Activated effector memory CD4-positive, alpha-beta T cell treated with anti-CD3 and anti-CD28 coated beads, Interleukin-2, amount 50 U/mL, for 16 hours (primary cell): ENCODE results near the gene MAST4.
"Not testable (repeated sequence)": the region's sequence is repeated elsewhere in the genome, so short reads cannot be mapped to it uniquely, and the experiment has no call there.

Experiments used
- DNase-seq: peaks from one replicate; pipeline ENCODE4 v3.0.0-alpha.2; 2020

The MAST4 gene

GRCh38 chr5:67146981-67147380 lies 550.8 kb downstream of the MAST4 start:
- no peak for DNase-seq

DNA sequence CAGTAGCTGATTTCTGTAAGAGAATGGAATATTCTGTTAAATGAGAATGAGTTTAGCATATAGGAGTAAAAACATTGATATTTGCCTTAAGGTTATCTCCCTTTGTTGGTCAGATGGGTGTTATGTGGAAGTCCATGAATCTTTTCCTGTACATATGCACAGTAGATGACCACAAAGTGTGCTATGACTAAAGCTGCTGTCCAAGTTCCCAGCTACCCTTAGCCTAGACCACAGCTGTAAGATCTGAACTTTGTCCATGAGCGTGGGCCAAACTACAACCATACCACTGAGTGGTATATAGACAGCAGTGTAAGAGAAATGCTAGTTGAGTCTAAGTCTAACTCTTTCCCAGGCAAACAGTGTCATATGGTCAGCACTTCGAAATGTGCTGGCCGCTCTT lies 551.6 kb downstream of the MAST4 start:
- DNase-seq, result no peak

GRCh38 chr5:67149057-67149950 lies 553.1 kb downstream of the MAST4 start:
- DNase-seq, result no peak

DNA sequence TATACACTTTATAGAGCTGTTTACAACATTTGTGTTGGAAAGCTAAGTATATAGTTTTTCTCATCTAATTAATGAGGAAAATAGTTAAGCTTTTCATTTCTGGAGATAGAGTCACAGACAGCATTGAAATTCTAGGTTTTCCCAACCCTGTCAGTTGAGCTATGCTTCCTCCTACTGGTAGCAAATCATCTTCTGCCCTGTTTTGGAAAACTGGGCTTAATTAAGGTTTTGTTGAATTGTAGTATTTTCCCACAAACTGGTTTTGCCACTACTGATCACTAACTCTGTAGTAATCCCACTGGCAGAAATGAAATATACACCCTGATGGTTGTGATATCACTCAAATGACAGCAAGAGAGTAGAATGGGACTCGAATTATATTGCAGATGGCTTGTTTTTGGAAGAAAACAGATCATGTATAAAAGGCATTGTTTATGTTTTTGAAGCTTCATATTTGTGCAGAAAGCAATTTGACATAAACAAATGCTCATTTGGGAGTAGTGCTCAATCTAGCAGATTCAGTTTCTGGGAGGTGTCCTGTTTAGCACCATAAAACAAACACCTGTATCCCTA lies 553.8 kb downstream of the MAST4 start:
- DNase-seq, result no peak

GRCh38 chr5:67152400-67152799 lies 556.2 kb downstream of the MAST4 start:
- no peak for DNase-seq

DNA sequence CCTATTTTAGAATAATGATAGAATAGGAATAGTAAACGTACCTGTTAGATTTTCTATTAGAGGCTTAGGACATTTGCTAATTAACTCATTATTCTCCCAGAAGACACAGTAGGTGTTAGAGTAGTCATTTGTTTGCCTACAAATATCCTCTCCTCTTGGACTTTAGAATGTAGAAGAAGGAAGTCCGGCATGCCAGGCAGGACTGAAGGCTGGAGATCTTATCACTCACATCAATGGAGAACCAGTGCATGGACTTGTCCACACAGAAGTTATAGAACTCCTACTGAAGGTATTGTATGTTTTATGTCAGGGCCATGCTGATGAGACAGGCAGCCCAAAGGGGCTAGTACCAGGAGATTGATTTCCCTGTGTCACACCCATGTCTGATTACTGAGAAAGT lies 557.1 kb downstream of the MAST4 start:
- no peak for DNase-seq

- no peak for DNase-seq
These were observed 558.5 kb downstream of the MAST4 start for GRCh38 chr5:67154556-67155206.

- DNase-seq, result peak; percentile 82
These were observed 560.9 kb downstream of the MAST4 start for GRCh38 chr5:67156976-67157583.

DNA sequence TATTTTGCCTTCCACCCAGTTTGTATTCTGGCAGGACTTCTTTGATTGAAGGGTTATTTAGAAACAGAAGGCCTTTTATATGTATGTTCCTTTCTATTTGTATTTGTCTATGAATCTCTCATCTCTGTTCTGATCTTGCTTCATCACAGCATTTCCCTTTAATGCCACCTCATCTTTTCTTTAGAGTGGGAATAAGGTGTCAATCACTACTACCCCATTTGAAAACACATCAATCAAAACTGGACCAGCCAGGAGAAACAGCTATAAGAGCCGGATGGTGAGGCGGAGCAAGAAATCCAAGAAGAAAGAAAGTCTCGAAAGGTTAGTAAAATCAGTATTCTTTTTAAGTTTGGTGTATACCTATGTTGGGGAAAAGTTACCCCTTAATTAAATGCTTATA lies 564.1 kb downstream of the MAST4 start:
- DNase-seq, result no peak

DNA sequence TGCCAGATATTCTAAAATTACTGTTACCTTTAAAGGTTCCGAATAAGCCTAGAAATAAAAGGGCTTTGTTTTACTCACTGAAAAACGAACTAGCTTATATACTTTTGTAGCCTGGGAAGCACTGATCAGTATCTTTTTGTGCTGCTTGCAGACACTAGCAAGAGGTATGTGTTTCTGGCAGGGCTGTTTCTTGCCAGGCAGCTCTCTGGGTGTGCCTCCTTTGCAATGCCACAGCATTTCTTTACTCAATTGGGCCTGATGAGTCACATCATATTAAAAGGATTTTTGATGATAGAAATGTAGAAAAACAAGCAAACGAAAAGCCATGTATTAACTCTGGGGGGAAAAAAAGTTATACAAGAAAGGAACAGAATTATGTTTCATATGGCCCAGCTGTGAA lies 564.8 kb downstream of the MAST4 start:
- DNase-seq, result peak; percentile 72

GRCh38 chr5:67161767-67162166 lies 565.6 kb downstream of the MAST4 start:
- DNase-seq, result no peak

DNA sequence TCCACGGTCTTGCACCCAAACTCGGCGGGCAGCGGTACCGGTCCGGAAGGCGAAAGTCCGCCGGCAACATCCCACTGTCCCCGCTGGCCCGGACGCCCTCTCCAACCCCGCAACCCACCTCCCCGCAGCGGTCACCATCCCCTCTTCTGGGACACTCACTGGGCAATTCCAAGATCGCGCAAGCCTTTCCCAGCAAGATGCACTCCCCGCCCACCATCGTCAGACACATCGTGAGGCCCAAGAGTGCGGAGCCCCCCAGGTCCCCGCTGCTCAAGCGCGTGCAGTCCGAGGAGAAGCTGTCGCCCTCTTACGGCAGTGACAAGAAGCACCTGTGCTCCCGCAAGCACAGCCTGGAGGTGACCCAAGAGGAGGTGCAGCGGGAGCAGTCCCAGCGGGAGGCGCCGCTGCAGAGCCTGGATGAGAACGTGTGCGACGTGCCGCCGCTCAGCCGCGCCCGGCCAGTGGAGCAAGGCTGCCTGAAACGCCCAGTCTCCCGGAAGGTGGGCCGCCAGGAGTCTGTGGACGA lies 567.1 kb downstream of the MAST4 start:
- DNase-seq, result no peak

DNA sequence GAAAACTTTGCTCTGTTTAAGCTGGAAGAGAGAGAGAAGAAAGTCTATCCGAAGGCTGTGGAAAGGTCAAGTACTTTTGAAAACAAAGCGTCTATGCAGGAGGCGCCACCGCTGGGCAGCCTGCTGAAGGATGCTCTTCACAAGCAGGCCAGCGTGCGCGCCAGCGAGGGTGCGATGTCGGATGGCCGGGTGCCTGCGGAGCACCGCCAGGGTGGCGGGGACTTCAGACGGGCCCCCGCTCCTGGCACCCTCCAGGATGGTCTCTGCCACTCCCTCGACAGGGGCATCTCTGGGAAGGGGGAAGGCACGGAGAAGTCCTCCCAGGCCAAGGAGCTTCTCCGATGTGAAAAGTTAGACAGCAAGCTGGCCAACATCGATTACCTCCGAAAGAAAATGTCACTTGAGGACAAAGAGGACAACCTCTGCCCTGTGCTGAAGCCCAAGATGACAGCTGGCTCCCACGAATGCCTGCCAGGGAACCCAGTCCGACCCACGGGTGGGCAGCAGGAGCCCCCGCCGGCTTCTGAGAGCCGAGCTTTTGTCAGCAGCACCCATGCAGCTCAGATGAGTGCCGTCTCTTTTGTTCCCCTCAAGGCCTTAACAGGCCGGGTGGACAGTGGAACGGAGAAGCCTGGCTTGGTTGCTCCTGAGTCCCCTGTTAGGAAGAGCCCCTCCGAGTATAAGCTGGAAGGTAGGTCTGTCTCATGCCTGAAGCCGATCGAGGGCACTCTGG lies 567.8 kb downstream of the MAST4 start:
- DNase-seq, result no peak

- DNase-seq, result no peak
These were observed 568.8 kb downstream of the MAST4 start for GRCh38 chr5:67164856-67165525.

DNA sequence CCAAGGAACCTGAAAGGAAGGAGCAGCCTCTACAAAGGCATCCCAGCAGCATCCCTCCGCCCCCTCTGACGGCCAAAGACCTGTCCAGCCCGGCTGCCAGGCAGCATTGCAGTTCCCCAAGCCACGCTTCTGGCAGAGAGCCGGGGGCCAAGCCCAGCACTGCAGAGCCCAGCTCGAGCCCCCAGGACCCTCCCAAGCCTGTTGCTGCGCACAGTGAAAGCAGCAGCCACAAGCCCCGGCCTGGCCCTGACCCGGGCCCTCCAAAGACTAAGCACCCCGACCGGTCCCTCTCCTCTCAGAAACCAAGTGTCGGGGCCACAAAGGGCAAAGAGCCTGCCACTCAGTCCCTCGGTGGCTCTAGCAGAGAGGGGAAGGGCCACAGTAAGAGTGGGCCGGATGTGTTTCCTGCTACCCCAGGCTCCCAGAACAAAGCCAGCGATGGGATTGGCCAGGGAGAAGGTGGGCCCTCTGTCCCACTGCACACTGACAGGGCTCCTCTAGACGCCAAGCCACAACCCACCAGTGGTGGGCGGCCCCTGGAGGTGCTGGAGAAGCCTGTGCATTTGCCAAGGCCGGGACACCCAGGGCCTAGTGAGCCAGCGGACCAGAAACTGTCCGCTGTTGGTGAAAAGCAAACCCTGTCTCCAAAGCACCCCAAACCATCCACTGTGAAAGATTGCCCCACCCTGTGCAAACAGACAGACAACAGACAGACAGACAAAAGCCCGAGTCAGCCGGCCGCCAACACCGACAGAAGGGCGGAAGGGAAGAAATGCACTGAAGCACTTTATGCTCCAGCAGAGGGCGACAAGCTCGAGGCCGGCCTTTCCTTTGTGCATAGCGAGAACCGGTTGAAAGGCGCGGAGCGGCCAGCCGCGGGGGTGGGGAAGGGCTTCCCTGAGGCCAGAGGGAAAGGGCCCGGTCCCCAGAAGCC lies 569.6 kb downstream of the MAST4 start:
- DNase-seq, result peak; percentile 91

- DNase-seq, result peak; percentile 88
These were observed 570.5 kb downstream of the MAST4 start for GRCh38 chr5:67166460-67167285.

- DNase-seq, result no peak
These were observed 571.9 kb downstream of the MAST4 start for GRCh38 chr5:67168069-67168468.

DNA sequence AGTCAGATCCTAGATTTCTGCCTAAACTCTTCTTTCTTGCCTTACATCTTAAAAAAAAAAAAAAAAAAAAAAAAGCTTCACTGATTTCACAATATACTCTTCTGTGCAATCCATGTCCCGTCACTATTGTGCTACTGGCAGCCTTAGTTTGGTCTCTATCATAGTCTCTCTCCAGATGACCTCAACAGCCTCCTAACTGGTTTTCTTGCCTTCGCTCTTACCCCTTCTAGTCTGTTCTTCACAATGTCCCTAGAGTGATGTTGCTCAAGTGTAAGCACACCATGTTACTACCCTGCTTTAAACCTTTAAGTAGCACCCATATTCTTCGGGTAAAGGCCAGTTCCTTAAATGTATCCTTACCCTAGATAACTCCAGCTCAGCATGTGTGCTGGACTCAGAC lies 574.6 kb downstream of the MAST4 start:
- DNase-seq, result no peak

GRCh38 chr5:67173351-67173750 lies 577.2 kb downstream of the MAST4 start:
- not testable (repeated sequence) for DNase-seq

- no peak for DNase-seq
These were observed 577.8 kb downstream of the MAST4 start for GRCh38 chr5:67173959-67174358.
